Stimulated activated naive B cell treated with anti-CD40 and anti-IgM and Interleukin-4, amounts not matched to agents 10 μg/mL and 1 μg/mL and 100 μg/mL, for 72 hours (primary cell): ENCODE data around the gene BAG1.
A peak's percentile ranks its signal among the peaks of the same experiment; 100 is the strongest.

ENCODE experiments used
- ATAC-seq, 2 donors: fragments of 150-1000 bp; cut with Tn5 transposase; replicated peaks; 2 replicates each; pipeline ENCODE4 v1.10.0; 2021; ENCODE audit warnings: moderate library complexity in 1 of 2
- DNase-seq: peaks from one replicate; pipeline ENCODE4 v3.0.0; 2021
- H3K27ac Mint-ChIP-seq: one replicate; pipeline ENCODE4 v1.8.0; 2022; ENCODE audit warnings: mild to moderate bottlenecking, mixed read lengths
- H3K27me3 Mint-ChIP-seq, 2 donors: one replicate each; pipeline ENCODE4 v1.8.0; 2022; ENCODE audit warnings: mixed read lengths in 2 of 2
- H3K36me3 Mint-ChIP-seq, 2 donors: one replicate each; pipeline ENCODE4 v1.8.0; 2022; ENCODE audit warnings: mixed read lengths in 2 of 2, mild to moderate bottlenecking in 1 of 2
- H3K4me1 Mint-ChIP-seq, 2 donors: one replicate each; pipeline ENCODE4 v1.8.0; 2022; ENCODE audit warnings: mixed read lengths in 2 of 2, mild to moderate bottlenecking in 1 of 2
- H3K4me3 Mint-ChIP-seq, 2 donors: one replicate each; pipeline ENCODE4 v1.8.0; 2022; ENCODE audit warnings: mild to moderate bottlenecking in 2 of 2, mixed read lengths in 2 of 2, moderate library complexity in 1 of 2
- H3K9me3 Mint-ChIP-seq, 2 donors: one replicate each; pipeline ENCODE4 v1.8.0; 2022; ENCODE audit warnings: mixed read lengths in 2 of 2, mild to moderate bottlenecking in 1 of 2

Gene BAG1

GRCh38 chr9:33290247-33291030 is 25.9 kb upstream of the BAG1 start, which contains the start of gene NFX1:
Gene NFX1, plus strand, starts transcription at chr9:33290516. Its CDS starts 57 bp downstream, at chr9:33290573.
- Mint-ChIP-seq H3K4me3 (peak within 1 kb of the TSS; percentile 98 to 99), H3K27me3 (no peaks in the 10 kb centered on the region), H3K36me3 (peaks cover 30 to 40% of the 10 kb centered on the region in 2 donors), H3K4me1 (peaks cover 25 to 51% of the 10 kb centered on the region in 2 donors), H3K9me3 (no peaks in the 10 kb centered on the region), H3K27ac (peak within 1 kb of the TSS; percentile 100)
- ATAC-seq, result peak; percentile 91 to 93
- DNase-seq, result peak; percentile 98

- Mint-ChIP-seq H3K4me1 (peaks cover 22 to 47% of the 10 kb centered on the region in 2 donors), H3K27me3 (no peaks in the 10 kb centered on the region), H3K4me3 (peak overlapping the region; percentile 98 to 99), H3K27ac (peak overlapping the region; percentile 100), H3K9me3 (no peaks in the 10 kb centered on the region), H3K36me3 (peaks cover 30 to 39% of the 10 kb centered on the region in 2 donors)
- DNase-seq (no peak), ATAC-seq (no peak)
These were observed 25.4 kb upstream of the BAG1 start for GRCh38 chr9:33289936-33290246.

GRCh38 chr9:33289496-33289895 is 25.0 kb upstream of the BAG1 start:
- peak; percentile 8 to 12 for ATAC-seq
- no peaks in the 10 kb centered on the region for H3K9me3 Mint-ChIP-seq
- H3K4me3 Mint-ChIP-seq, result peak overlapping the region; percentile 98 to 99
- no peaks in the 10 kb centered on the region for H3K27me3 Mint-ChIP-seq
- peaks cover 19 to 43% of the 10 kb centered on the region in 2 donors for H3K4me1 Mint-ChIP-seq
- DNase-seq, result peak; percentile 36
- peaks cover 28 to 37% of the 10 kb centered on the region in 2 donors for H3K36me3 Mint-ChIP-seq
- peak overlapping the region; percentile 100 for H3K27ac Mint-ChIP-seq

GRCh38 chr9:33288828-33289483 is 24.4 kb upstream of the BAG1 start:
- H3K36me3 Mint-ChIP-seq, result peaks cover 24 to 32% of the 10 kb centered on the region in 2 donors
- H3K27ac Mint-ChIP-seq, result peak overlapping the region; percentile 100
- no peak for ATAC-seq
- H3K4me3 Mint-ChIP-seq, result peak overlapping the region; percentile 98 to 99
- peak; percentile 4 for DNase-seq
- no peaks in the 10 kb centered on the region for H3K9me3 Mint-ChIP-seq
- no peaks in the 10 kb centered on the region for H3K27me3 Mint-ChIP-seq
- peaks cover 17 to 39% of the 10 kb centered on the region in 2 donors for H3K4me1 Mint-ChIP-seq

- ATAC-seq (no peak), DNase-seq (no peak)
- Mint-ChIP-seq H3K4me3 (no peak overlapping the region), H3K9me3 (no peaks in the 10 kb centered on the region), H3K27me3 (no peaks in the 10 kb centered on the region), H3K4me1 (peaks cover 16 to 34% of the 10 kb centered on the region in 2 donors), H3K36me3 (peaks cover 22 to 30% of the 10 kb centered on the region in 2 donors), H3K27ac (peak overlapping the region; percentile 100)
These were observed 23.7 kb upstream of the BAG1 start for GRCh38 chr9:33288235-33288634.

DNA sequence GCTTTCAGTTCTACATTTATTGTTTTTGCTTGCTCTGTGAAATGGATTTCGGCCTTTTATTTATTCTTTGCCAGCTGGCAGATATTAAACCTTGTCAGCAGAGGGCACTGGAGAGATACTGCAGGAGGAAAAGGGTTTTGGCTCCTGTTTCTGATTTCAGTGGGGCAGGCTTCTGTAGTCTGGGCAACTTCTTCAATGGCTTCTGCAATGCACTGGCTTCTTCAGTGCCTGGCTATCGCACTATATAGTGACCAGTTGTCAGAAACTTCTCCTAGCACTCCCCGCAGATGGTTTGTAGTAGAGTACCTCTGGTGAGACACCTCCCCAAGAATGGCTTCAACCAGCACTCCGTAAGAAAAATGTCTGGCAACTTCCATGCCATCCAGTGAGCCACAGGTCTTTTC is 22.6 kb upstream of the BAG1 start:
- Mint-ChIP-seq H3K9me3 (no peaks in the 10 kb centered on the region), H3K27me3 (no peaks in the 10 kb centered on the region), H3K36me3 (peaks cover 22 to 32% of the 10 kb centered on the region in 2 donors), H3K27ac (no peak overlapping the region), H3K4me3 (no peak overlapping the region), H3K4me1 (peaks cover 5 to 29% of the 10 kb centered on the region in 2 donors)
- DNase-seq, result peak; percentile 35
- no peak for ATAC-seq

- no peaks in the 10 kb centered on the region for H3K9me3 Mint-ChIP-seq
- no peak overlapping the region for H3K4me3 Mint-ChIP-seq
- H3K27me3 Mint-ChIP-seq, result no peaks in the 10 kb centered on the region
- peaks cover under 1 to 17% of the 10 kb centered on the region in 2 donors for H3K4me1 Mint-ChIP-seq
- DNase-seq, result no peak
- H3K36me3 Mint-ChIP-seq, result peaks cover 18 to 26% of the 10 kb centered on the region in 2 donors
- ATAC-seq, result no peak
- no peak overlapping the region for H3K27ac Mint-ChIP-seq
These were observed 21.0 kb upstream of the BAG1 start for GRCh38 chr9:33285502-33285901.

DNA sequence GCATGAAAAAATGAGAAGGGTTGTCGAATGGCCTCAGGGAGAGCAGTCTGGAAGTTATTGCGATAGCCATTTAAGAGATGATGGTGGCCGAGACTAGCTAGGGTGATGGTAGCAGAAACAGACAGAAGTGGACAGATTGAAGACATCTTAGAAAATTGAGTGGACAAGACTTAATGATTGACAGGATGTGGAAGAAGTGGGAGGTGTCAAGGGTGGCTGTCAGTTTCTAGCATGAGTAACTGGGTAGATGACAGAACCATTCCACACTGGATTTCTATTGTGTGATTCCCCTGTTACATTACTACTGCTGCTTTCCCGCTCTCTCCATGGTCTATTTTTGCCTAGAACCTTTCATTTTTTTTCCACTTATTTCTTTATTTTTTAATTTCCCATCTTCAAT is 13.0 kb upstream of the BAG1 start:
- H3K27ac Mint-ChIP-seq, result no peak overlapping the region

GRCh38 chr9:33273972-33274328 is 9.4 kb upstream of the BAG1 start:
- H3K9me3 Mint-ChIP-seq, result no peaks in the 10 kb centered on the region
- H3K27ac Mint-ChIP-seq, result no peak overlapping the region
- H3K27me3 Mint-ChIP-seq, result no peaks in the 10 kb centered on the region
- H3K36me3 Mint-ChIP-seq, result peaks cover 29 to 49% of the 10 kb centered on the region in 2 donors
- no peak overlapping the region for H3K4me3 Mint-ChIP-seq
- DNase-seq (no peak), ATAC-seq (no peak)
- H3K4me1 Mint-ChIP-seq, result peaks cover 0 to 7% of the 10 kb centered on the region in 2 donors

More for the DNA sequence above, 13.0 kb upstream of the BAG1 start:
- ATAC-seq (no peak), DNase-seq (no peak)
- Mint-ChIP-seq H3K4me1 (peaks cover 3 to 8% of the 10 kb centered on the region in 2 donors), H3K4me3 (no peak overlapping the region), H3K36me3 (peaks cover 23 to 49% of the 10 kb centered on the region in 2 donors), H3K9me3 (no peaks in the 10 kb centered on the region), H3K27me3 (no peaks in the 10 kb centered on the region)

GRCh38 chr9:33273266-33273971 is 8.9 kb upstream of the BAG1 start:
- no peaks in the 10 kb centered on the region for H3K9me3 Mint-ChIP-seq
- H3K4me1 Mint-ChIP-seq, result peaks cover 0 to 7% of the 10 kb centered on the region in 2 donors
- H3K27ac Mint-ChIP-seq, result no peak overlapping the region
- DNase-seq (no peak), ATAC-seq (no peak)
- H3K4me3 Mint-ChIP-seq, result no peak overlapping the region
- peaks cover 28 to 49% of the 10 kb centered on the region in 2 donors for H3K36me3 Mint-ChIP-seq
- H3K27me3 Mint-ChIP-seq, result no peaks in the 10 kb centered on the region

DNA sequence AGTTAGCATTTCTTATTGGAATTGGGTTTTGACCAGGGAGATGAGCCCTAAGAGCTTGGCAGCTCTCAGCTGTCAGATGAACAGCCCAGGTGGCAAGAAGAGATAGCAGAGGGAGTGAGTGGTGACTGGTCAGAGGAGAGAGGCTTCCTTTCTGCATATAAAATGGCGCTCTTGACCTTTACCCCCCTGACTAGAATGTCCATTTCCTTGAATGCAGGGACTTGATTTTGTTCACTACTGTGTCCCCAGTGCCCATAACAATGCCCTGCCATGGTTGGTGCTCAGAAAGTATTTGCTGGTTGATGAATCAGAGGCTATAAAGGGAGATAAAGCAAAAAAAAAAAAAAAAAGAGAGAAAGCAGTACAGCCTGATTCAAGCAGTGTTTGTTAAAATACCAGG is 7.6 kb upstream of the BAG1 start:
- H3K4me1 Mint-ChIP-seq, result peaks cover 4 to 14% of the 10 kb centered on the region in 2 donors
- no peak overlapping the region for H3K4me3 Mint-ChIP-seq
- peaks cover 21 to 44% of the 10 kb centered on the region in 2 donors for H3K36me3 Mint-ChIP-seq
- peak overlapping the region; percentile 74 for H3K27ac Mint-ChIP-seq
- no peak for ATAC-seq
- H3K9me3 Mint-ChIP-seq, result no peaks in the 10 kb centered on the region
- no peak for DNase-seq
- H3K27me3 Mint-ChIP-seq, result no peaks in the 10 kb centered on the region

GRCh38 chr9:33270146-33270545 is 5.6 kb upstream of the BAG1 start:
- Mint-ChIP-seq H3K27ac (no peak overlapping the region), H3K27me3 (no peaks in the 10 kb centered on the region), H3K4me1 (peaks cover 16 to 32% of the 10 kb centered on the region in 2 donors), H3K9me3 (no peaks in the 10 kb centered on the region), H3K4me3 (no peak overlapping the region), H3K36me3 (peaks cover 25 to 41% of the 10 kb centered on the region in 2 donors)
- ATAC-seq, result no peak
- no peak for DNase-seq

DNA sequence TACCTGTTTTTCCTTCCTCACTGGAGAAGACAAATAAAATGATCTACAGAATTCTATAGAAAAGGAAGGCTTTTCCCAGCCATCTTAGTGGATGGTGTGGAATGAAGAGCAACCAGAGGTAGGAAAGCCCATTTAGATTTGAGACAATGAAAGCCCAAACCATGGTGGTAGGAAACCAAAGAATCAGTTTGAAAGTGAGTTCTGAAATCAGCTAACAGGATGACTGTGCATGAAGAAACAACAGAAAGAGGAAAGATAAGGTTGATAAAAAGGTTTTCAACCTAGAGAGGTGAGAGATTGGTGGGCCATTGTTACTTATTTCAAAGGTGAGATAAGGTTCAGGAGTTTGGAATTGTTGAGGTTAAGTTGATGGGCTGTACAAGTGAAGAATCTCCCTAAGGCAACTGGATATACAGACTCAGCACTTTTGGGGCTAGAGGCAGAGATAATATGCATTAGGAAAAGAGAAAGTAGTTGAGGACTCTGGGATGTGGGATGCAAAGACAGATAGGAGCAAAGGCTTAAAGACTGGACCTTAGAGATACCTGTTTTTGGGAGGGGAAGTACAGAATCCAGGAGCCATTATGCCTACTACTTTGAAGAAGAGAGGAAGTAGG is 2.8 kb upstream of the BAG1 start:
- Mint-ChIP-seq H3K36me3 (peaks cover 37 to 44% of the 10 kb centered on the region in 2 donors), H3K4me1 (peaks cover 29 to 52% of the 10 kb centered on the region in 2 donors), H3K27ac (peak overlapping the region; percentile 10), H3K9me3 (no peaks in the 10 kb centered on the region), H3K4me3 (no peak overlapping the region), H3K27me3 (no peaks in the 10 kb centered on the region)
- no peak for ATAC-seq
- no peak for DNase-seq
